ENCODE results near the gene ASIC1. TPM values are rescaled to one million over a fixed set of nuclear protein-coding genes. Genes with fewer than 3 reads are reported as not detected.
A peak's percentile ranks its signal among the peaks of the same experiment; 100 is the strongest.
"Not testable (repeated sequence)": the region's sequence is repeated elsewhere in the genome, so short reads cannot be mapped to it uniquely, and the experiment has no call there.

ASIC1 gene
- total and polyA plus RNA-seq, 5 donors = 1.3 to 4.5 (median 2.8) TPM

GRCh38 chr12:50073712-50074111 lies 16.3 kb downstream of the ASIC1 start:
- Histone ChIP-seq H3K9me3 (ENCODE audit: control insufficient read depth, low read length) (no peaks in the 10 kb centered on the region), H3K4me3 (ENCODE audit: low read length) (no peak overlapping the region), H3K27me3 (ENCODE audit: control insufficient read depth, insufficient read depth) (no peaks in the 10 kb centered on the region), H3K4me1 (ENCODE audit: control insufficient read depth, insufficient read depth, low read length) (no peaks in the 10 kb centered on the region), H3K27ac (ENCODE audit: low read length) (no peak overlapping the region)
- 83% methylated on average over 10 of the region's 10 CpGs for WGBS
- DNase-seq (no peak), ATAC-seq (no peak)
- intact Hi-C loops (cut with DNase I) = loop anchor here in 2 of 4 donors (2.0 to 5.0 kb wide), 4 partner anchors 101 to 296 kb away; no protein-coding TSS in a partner anchor

GRCh38 chr12:50074936-50075807 lies 17.8 kb downstream of the ASIC1 start:
- ATAC-seq (peak; percentile 83 to 85), DNase-seq (peak; percentile 85 to 93 (median 93))
- Histone ChIP-seq H3K4me1 (ENCODE audit: control insufficient read depth, insufficient read depth, low read length) (no peaks in the 10 kb centered on the region), H3K27me3 (ENCODE audit: control insufficient read depth, insufficient read depth) (no peaks in the 10 kb centered on the region), H3K27ac (ENCODE audit: low read length) (no peak overlapping the region), H3K4me3 (ENCODE audit: low read length) (no peak overlapping the region), H3K9me3 (ENCODE audit: control insufficient read depth, low read length) (no peaks in the 10 kb centered on the region)
- intact Hi-C loops (cut with DNase I) = loop anchor here in 3 of 4 donors (2.0 to 5.0 kb wide), 5 partner anchors 100 to 298 kb away; no protein-coding TSS in a partner anchor
- WGBS = 6% methylated on average over 9 of the region's 9 CpGs

- DNase-seq = no peak
- ATAC-seq = no peak
- WGBS = 98% methylated on average over 1 of the region's 1 CpG
- intact Hi-C loops (cut with DNase I) = loop anchor here in 2 of 4 donors (2.0 to 5.0 kb wide), 2 partner anchors 99 to 102 kb away; no protein-coding TSS in a partner anchor
- Histone ChIP-seq H3K27me3 (ENCODE audit: control insufficient read depth, insufficient read depth) (no peaks in the 10 kb centered on the region), H3K9me3 (ENCODE audit: control insufficient read depth, low read length) (no peaks in the 10 kb centered on the region), H3K27ac (ENCODE audit: low read length) (no peak overlapping the region), H3K4me3 (ENCODE audit: low read length) (no peak overlapping the region), H3K4me1 (ENCODE audit: control insufficient read depth, insufficient read depth, low read length) (no peaks in the 10 kb centered on the region)
These were observed 18.4 kb downstream of the ASIC1 start for GRCh38 chr12:50075808-50076170.

GRCh38 chr12:50077099-50077498 lies 19.7 kb downstream of the ASIC1 start:
- intact Hi-C loops (cut with DNase I) = loop anchor here in 1 of 4 donors (5.0 kb wide), 1 partner anchor 100 kb away; no protein-coding TSS in a partner anchor
- Histone ChIP-seq H3K9me3 (ENCODE audit: control insufficient read depth, low read length) (no peaks in the 10 kb centered on the region), H3K27me3 (ENCODE audit: control insufficient read depth, insufficient read depth) (no peaks in the 10 kb centered on the region), H3K4me1 (ENCODE audit: control insufficient read depth, insufficient read depth, low read length) (no peaks in the 10 kb centered on the region), H3K27ac (ENCODE audit: low read length) (no peak overlapping the region), H3K4me3 (ENCODE audit: low read length) (no peak overlapping the region)
- ATAC-seq = no peak
- WGBS = 85% methylated on average over 12 of the region's 12 CpGs
- DNase-seq = no peak

- DNase-seq = no peak
- no peak overlapping the region for H3K27ac ChIP-seq (ENCODE audit: low read length)
- no peaks in the 10 kb centered on the region for H3K27me3 ChIP-seq (ENCODE audit: control insufficient read depth, insufficient read depth)
- H3K9me3 ChIP-seq (ENCODE audit: control insufficient read depth, low read length) = no peaks in the 10 kb centered on the region
- intact Hi-C loops (cut with DNase I) = loop anchor here in 1 of 4 donors (5.0 kb wide), 1 partner anchor 99 kb away; no protein-coding TSS in a partner anchor
- H3K4me3 ChIP-seq (ENCODE audit: low read length) = no peak overlapping the region
- no peaks in the 10 kb centered on the region for H3K4me1 ChIP-seq (ENCODE audit: control insufficient read depth, insufficient read depth, low read length)
- WGBS = 92% methylated on average over 10 of the region's 10 CpGs
- no peak for ATAC-seq
These were observed 20.9 kb downstream of the ASIC1 start for GRCh38 chr12:50078281-50078680.

- no peak for ATAC-seq
- Histone ChIP-seq H3K27me3 (ENCODE audit: control insufficient read depth, insufficient read depth) (no peaks in the 10 kb centered on the region), H3K4me3 (ENCODE audit: low read length) (no peak overlapping the region), H3K4me1 (ENCODE audit: control insufficient read depth, insufficient read depth, low read length) (no peaks in the 10 kb centered on the region), H3K9me3 (ENCODE audit: control insufficient read depth, low read length) (no peaks in the 10 kb centered on the region), H3K27ac (ENCODE audit: low read length) (no peak overlapping the region)
- WGBS = 87% methylated on average over 5 of the region's 5 CpGs
- no peak for DNase-seq
- intact Hi-C loops (cut with DNase I) = loop anchor here in 2 of 4 donors (5.0 to 10.0 kb wide), 2 partner anchors 95 to 98 kb away; no protein-coding TSS in a partner anchor
These were observed 22.4 kb downstream of the ASIC1 start for GRCh38 chr12:50079771-50080170.

- ATAC-seq (no peak), DNase-seq (peak in 1 of 3 donors; percentile 68)
- Histone ChIP-seq H3K4me3 (ENCODE audit: low read length) (no peak overlapping the region), H3K9me3 (ENCODE audit: control insufficient read depth, low read length) (no peaks in the 10 kb centered on the region), H3K27ac (ENCODE audit: low read length) (no peak overlapping the region), H3K27me3 (ENCODE audit: control insufficient read depth, insufficient read depth) (no peaks in the 10 kb centered on the region), H3K4me1 (ENCODE audit: control insufficient read depth, insufficient read depth, low read length) (no peaks in the 10 kb centered on the region)
- intact Hi-C loops (cut with DNase I) = loop anchor here in 1 of 4 donors (10.0 kb wide), 1 partner anchor 94 kb away; no protein-coding TSS in a partner anchor
- WGBS = 44% methylated on average over 46 of the region's 46 CpGs
These were observed 23.9 kb downstream of the ASIC1 start for GRCh38 chr12:50081096-50081808.

GRCh38 chr12:50082644-50083043 lies 25.2 kb downstream of the ASIC1 start:
- 77% methylated on average over 7 of the region's 7 CpGs for WGBS
- H3K4me3 ChIP-seq (ENCODE audit: low read length) = no peak overlapping the region
- no peak for DNase-seq
- H3K27ac ChIP-seq (ENCODE audit: low read length) = no peak overlapping the region
- ATAC-seq = no peak
- intact Hi-C loops (cut with DNase I) = loop anchor here in 1 of 4 donors (10.0 kb wide), 1 partner anchor 92 kb away; no protein-coding TSS in a partner anchor
- H3K9me3 ChIP-seq (ENCODE audit: control insufficient read depth, low read length) = no peaks in the 10 kb centered on the region
- no peaks in the 10 kb centered on the region for H3K4me1 ChIP-seq (ENCODE audit: control insufficient read depth, insufficient read depth, low read length)
- no peaks in the 10 kb centered on the region for H3K27me3 ChIP-seq (ENCODE audit: control insufficient read depth, insufficient read depth)

GRCh38 chr12:50083301-50083700 lies 25.9 kb downstream of the ASIC1 start:
- Histone ChIP-seq H3K9me3 (ENCODE audit: control insufficient read depth, low read length) (no peaks in the 10 kb centered on the region), H3K27ac (ENCODE audit: low read length) (no peak overlapping the region), H3K4me1 (ENCODE audit: control insufficient read depth, insufficient read depth, low read length) (no peaks in the 10 kb centered on the region), H3K4me3 (ENCODE audit: low read length) (no peak overlapping the region), H3K27me3 (ENCODE audit: control insufficient read depth, insufficient read depth) (no peaks in the 10 kb centered on the region)
- intact Hi-C loops (cut with DNase I) = loop anchor here in 1 of 4 donors (10.0 kb wide), 1 partner anchor 92 kb away; no protein-coding TSS in a partner anchor
- DNase-seq (no peak), ATAC-seq (no peak)
- 84% methylated on average over 1 of the region's 1 CpG for WGBS

- DNase-seq; H3K27me3 ChIP-seq (ENCODE audit: control insufficient read depth, insufficient read depth); ATAC-seq; H3K9me3 ChIP-seq (ENCODE audit: control insufficient read depth, low read length); H3K4me1 ChIP-seq (ENCODE audit: control insufficient read depth, insufficient read depth, low read length): not testable (repeated sequence)
- WGBS = 43% methylated on average over 7 of the region's 7 CpGs
- Histone ChIP-seq H3K27ac (ENCODE audit: low read length) (peak overlapping the region; percentile 97), H3K4me3 (ENCODE audit: low read length) (peak overlapping the region; percentile 100)
- intact Hi-C loops (cut with DNase I) = loop anchor here in 1 of 4 donors (10.0 kb wide), 1 partner anchor 90 kb away; no protein-coding TSS in a partner anchor
These were observed 27.0 kb downstream of the ASIC1 start for GRCh38 chr12:50084409-50084774.

Measured in right cardiac atrium (tissue), 5 donors.